Left renal pelvis (tissue), 4 donors: Measurements from ENCODE around the gene YIPF7. TPM values are rescaled to one million over a fixed set of nuclear protein-coding genes. Genes with fewer than 3 reads are reported as not detected.

Experiments
- DNase-seq, 4 donors: peaks; one replicate each; pipeline ENCODE4 v3.0.0-alpha.2; 2013; ENCODE audit warnings: low read depth in 4 of 4, low spot score in 3 of 4
- polyA plus RNA-seq, 4 donors: library from polyadenylated mRNA; unstranded; fragments of 120-200 nt; gene quantifications; one replicate each; pipeline ENCODE4 v1.2.1, GENCODE V29; 2013; ENCODE audit not compliant: insufficient read length in 4 of 4

Gene YIPF7
- polyA plus RNA-seq = under 1 TPM; 0.19 to 0.60 (median 0.32) TPM

DNA sequence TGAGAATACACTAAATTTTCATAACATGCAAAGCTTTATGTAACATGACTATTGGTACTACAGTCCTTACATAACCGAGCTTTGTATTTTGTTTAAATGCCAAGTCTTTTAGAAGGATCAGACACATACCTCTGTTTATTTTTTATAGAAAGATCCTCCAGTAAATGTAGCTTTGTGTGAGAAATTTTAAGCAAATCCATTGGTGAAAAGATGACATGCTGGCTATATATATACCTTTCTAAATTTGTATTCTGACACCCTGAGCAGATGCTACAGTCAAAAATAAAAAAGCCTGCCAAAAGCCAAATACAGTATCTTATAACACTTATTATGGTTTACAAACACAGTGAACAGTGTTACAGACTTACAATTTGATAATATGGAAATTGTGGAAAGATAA lies at the start of gene YIPF7:
YIPF7 (minus strand) TSS at position 201 of the 400 bp plus-strand sequence. CDS start 1,525 bp downstream, outside the sequence.
- no peak for DNase-seq

- DNase-seq = no peak
Measured at GRCh38 chr4:44701037-44701436, 49.6 kb upstream of the YIPF7 start.

DNA sequence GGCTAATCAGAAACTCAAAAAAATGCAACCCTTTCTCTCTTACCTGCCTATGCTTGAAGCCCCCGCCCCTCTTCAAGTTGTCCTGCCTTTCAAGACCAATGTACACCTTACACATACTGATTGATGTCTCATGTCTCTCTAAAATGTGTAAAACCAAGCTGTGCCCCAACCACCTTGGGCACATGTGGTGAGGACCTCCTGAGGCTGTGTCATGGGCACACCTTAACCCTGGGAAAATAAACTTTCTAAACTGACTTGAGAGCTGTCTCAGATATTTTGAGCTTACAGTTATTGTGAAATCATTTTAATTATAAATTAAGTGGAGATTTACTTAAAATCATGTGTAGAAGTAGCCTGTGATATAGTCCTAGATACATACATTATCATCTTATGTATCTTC lies 49.0 kb upstream of the YIPF7 start:
- DNase-seq = no peak

- DNase-seq = no peak
Measured at GRCh38 chr4:44684648-44685047, 33.2 kb upstream of the YIPF7 start.

GRCh38 chr4:44679060-44679459 lies 27.6 kb upstream of the YIPF7 start:
- DNase-seq = no peak

DNA sequence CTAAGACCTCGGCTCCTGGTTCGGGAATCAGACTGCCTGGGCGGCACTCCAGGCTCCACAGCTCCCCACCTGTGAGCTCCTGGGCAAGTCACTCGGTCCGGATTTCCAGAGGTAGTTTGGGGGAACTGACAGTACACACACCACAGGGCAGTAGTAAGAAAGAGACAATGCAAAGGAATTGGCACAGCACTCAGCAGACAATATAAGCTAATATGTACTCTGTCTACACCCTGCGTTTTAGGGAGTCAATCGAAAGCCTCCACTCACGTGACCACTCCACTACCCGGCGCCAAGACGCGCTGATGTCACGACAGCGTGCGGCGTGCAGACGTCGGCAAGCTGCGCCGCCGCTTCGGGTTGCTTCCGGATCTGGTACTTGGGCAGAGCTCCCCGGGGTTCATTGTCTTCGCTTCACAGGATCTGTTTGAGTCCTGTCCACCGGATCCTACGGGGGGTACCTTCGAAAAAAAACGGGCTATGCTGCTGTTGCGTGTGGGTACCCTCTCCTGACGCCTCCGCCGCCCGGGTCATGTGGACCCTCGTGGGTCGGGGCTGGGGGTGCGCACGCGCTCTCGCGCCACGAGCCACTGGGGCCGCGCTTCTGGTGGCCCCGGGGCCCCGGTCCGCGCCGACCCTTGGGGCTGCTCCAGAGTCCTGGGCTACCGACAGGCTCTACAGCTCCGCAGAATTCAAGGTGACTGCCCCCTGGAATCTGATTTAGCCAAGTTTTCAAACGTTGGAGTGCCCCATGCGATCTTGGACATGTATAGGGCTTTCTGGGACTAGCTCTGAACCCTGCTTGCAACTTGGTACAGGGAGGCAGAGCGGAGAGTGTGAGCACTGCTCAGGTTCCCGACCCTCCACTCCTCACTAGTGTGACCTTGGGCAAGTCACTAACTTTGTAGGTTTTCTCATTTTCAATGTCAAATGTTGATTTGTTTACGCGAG lies 26.9 kb upstream of the YIPF7 start, which contains the start of gene GUF1:
GUF1 (plus strand) TSS at position 327 of the 948 bp plus-strand sequence; CDS start at position 530, 203 bp downstream.
- peak; percentile 76 to 86 (median 81) for DNase-seq

DNA sequence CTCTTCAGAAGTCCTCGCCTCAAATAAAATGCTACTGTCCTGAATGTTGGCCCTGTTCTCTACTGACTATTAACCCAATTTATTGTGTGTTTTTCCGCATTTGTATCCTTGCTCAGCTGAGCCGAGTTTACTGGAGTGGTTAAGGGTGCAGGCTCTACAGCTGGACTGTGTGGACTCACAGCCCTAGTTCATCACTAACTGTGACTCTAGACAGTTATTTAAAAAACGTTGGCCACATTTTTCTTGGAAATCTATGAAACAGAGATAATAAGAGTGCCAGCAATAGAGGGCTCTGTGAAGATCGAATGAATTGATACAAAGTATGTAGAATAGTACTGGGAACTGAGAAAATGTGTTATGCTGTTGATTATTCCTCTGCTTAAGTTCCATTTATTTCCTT lies 23.9 kb upstream of the YIPF7 start:
- DNase-seq = no peak

- DNase-seq = no peak
Measured at GRCh38 chr4:44674471-44674870, 23.0 kb upstream of the YIPF7 start.

GRCh38 chr4:44671636-44672035 lies 20.2 kb upstream of the YIPF7 start:
- DNase-seq = no peak

GRCh38 chr4:44670506-44671199 lies 19.2 kb upstream of the YIPF7 start:
- DNase-seq = no peak

- no peak for DNase-seq
Measured at GRCh38 chr4:44668526-44668925, 17.1 kb upstream of the YIPF7 start.

DNA sequence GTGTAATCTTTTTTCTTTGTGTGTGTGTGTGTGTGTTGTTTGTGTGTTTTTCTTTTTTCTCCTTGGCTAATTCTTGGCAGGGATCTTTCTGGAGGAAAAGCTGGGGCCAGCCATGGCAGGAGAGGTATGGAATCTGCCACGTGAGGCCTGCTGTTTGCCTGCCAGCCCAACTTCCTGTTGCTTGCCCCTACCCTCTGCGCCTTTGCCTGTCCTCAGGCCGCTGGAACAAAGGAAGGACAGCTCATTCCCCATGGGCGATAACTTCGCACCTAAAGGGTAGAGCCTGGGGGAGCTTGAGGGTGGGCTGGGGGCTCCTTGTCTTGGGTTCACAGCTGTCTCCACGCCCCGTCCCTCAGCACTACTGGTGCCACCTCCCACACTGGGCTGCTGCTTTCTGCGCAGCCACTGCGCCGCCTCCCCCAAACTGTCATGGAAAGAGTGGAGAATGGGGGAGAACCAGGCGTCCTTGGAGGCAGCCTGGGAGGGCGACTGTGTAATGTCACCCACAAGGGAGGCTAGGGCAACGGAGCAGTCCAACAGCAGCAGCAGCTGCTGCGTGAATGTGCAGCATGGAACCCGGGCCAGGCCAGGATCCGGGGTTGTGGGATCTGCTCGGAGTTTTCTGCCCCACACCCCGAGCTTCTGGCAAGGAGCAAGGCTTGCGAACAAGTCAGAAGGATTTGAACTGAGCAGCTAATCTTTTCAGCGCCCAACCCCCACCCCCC lies 12.3 kb upstream of the YIPF7 start:
- no peak for DNase-seq

DNA sequence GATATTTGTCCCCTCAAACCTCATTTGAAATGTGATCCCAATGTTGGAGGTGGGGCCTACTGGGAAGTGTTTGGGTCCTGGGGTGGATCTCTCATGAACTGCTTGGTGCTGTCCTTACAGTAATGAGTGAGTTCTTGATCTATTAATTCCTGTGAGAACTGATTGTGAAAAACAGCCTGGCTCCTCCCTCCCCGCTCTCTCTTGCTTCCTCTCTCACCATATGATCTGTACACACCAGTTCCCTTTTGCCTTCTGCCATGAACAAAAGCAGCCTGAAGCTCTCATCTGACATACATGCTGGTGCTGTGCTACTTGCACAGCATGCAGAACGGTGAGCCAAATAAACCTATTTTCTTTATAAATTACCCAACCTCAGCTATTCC lies 11.2 kb upstream of the YIPF7 start:
- DNase-seq = no peak

DNA sequence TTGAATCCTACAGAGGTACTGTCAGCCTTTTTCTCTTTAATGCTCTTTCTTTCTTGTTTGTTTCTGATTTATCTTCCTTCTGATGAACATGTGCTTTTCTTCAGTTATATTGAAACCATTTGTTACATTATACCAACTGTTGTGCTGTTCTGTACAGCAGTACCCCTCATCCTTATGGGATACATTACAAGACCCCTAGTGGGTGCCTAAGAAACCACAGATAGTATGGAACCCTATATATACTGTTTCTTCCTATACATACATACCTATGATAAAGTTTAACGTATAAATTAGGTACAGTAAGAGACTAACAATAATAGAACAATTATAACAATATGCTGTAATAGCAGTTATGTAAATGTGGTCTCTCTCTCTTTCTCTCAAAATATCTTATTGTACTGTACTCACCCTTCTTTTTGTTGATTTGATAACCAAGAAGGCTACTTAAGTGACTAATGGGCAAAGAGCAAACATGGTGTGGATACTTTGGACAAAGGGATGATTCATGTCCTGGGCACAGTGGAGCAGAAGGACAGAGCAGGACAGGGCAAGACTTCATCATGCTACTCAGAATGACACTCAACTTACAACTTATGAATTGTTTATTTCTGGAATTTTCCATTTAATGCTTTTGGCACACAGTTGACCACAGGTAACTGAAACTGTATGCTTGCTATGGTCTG lies 10.7 kb upstream of the YIPF7 start:
- DNase-seq = no peak

DNA sequence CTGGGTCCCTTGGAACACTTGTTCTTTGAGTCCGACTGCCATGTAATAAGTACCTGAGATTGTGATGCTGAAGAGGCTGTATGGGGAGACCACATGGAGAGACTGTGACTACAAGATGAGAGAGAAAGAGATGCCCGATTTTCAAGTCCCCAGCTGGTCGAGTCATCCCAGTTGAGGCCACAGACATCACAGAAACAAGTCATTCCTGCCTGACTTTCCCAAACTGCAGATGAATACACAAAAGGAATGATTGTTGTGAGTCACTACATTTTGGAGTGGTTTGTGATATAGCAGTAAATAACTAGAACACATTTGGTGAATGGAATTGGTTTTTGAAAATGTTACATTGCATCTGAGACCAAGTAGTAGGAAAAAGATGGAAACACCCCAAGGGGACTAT lies 9.0 kb upstream of the YIPF7 start:
- DNase-seq = no peak

- no peak for DNase-seq
Measured at GRCh38 chr4:44652002-44652401, 577 bp upstream of the YIPF7 start.

DNA sequence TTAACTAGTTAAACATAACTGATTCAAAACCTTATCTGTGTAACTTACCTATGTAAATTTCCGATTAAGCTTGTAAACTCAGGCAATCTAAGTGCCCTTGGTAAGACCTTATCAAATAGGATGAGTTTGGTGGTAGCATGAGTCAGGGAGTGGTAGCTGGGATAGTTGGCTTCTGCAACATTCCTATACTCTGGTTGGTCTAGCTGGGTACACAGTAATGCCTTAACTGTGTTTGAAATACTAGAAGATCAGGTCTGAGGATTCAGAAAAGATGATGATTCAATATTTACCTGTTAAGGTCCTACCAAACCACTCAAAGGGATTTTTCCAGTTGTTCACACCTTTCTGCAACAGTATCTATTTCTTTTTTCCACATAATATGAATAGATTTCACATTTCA lies 5.3 kb downstream of the YIPF7 start:
- no peak for DNase-seq

DNA sequence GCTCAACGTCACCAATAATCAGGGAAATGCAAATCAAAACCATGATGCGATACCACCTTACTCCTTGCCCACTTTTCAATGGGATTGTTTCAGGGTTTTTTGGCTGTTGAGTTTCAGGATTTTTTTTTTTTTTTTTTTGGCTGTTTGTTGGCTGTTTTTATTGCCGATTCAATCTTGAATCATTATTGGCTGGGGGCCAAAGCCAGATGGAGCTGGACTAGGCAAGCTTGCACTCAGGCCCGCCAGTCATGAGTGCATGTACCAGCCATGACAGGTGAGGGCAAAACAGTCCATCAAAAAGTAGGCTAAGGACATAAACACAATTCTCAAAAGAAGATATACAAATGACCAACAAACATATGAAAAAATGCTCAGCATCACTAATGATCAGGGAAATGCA lies 13.3 kb downstream of the YIPF7 start:
- no peak for DNase-seq

DNA sequence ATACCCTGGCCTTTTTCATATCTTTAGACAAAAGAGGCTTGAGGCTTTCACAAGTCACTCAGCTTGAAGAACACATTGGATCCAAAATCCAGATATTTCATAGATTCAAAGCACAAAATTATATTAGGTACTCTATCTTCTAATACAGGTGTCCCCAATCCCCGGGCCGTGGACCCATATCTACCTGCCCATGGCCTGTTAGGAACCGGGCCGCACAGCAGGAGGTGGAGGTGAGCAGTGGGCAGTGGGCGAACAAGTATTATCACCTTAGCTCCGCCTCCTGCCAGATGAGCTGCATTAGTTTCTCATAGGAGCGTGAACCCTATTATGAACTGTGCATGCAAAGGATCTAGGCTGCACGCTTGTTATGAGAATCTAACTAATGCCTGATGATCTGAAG lies 18.7 kb downstream of the YIPF7 start:
- DNase-seq = no peak

GRCh38 chr4:44632089-44632488 lies 19.3 kb downstream of the YIPF7 start:
- DNase-seq = no peak
